ENCODE data around the gene PRSS48. TPM values are rescaled to one million over a fixed set of nuclear protein-coding genes. Genes with fewer than 3 reads are reported as not detected.
A peak's percentile ranks its signal among the peaks of the same experiment; 100 is the strongest.
"Not testable (repeated sequence)": the region's sequence is repeated elsewhere in the genome, so short reads cannot be mapped to it uniquely, and the experiment has no call there.

The PRSS48 gene
- total RNA-seq, 1 experiment from 2014 or later: not detected

DNA sequence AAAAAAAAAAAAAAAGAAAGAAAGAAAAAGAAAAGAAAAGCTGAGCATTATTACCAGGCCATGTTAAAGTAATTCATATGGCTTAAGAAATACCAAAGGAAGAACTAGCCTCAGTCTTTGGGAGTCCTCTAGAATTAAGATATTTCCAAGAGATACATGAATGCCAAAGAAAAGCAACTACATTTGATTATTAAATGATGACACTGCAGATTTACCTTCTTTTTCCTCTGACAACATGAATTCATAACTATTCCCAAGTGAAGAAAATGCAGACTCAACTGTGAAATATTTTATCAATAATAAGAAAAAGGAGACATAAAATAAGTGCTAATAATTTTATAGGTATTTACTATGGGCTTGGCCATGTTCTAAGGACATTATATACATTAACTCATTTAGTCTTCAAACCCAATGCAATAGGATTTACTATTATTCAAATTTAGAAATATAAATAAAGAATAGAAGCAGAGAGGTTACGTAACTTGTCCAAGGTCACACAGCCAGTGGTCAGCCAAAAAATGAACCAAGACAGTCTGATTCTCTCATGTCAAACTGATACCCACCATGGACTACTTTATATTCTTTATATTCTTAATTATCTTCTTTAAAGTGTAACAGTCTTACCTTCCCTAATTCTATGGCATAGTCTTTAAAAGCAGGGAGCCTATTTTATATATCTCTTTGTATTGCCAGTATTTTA, 41.5 kb downstream of the PRSS48 start:
- Histone ChIP-seq H3K36me3 (replicated peaks; ENCODE audit: control insufficient read depth, insufficient read depth, low read length) (no peaks in the 10 kb centered on the region), H3K27me3 (ENCODE audit: control insufficient read depth, insufficient read depth, low read length) (no peaks in the 10 kb centered on the region), H3K4me3 (ENCODE audit: insufficient read depth, low read depth, low read length) (no peak overlapping the region)
- DNase-seq: no peak

DNA sequence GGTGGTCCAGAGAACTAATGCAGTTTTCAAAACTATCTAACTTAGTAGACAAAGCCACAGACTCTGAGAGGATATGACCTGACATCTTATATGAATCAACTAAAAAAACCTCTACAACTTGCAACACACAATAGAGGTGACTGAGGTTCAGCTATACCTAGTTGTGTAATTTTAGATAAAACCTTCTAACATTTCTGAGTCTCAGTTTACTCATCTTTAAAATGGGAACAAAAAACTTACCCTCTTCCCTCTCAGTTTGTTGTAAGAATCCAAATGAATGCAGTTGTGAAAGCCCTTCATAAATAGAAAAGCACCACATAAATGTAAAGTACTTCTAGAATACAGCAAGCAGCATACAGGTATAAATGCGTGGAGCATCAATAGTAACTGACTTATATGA, 42.5 kb downstream of the PRSS48 start:
- no peak for DNase-seq
- no peak overlapping the region for H3K4me3 ChIP-seq (ENCODE audit: insufficient read depth, low read depth, low read length)
- H3K36me3 ChIP-seq (replicated peaks; ENCODE audit: control insufficient read depth, insufficient read depth, low read length): no peaks in the 10 kb centered on the region
- H3K27me3 ChIP-seq (ENCODE audit: control insufficient read depth, insufficient read depth, low read length): no peaks in the 10 kb centered on the region

DNA sequence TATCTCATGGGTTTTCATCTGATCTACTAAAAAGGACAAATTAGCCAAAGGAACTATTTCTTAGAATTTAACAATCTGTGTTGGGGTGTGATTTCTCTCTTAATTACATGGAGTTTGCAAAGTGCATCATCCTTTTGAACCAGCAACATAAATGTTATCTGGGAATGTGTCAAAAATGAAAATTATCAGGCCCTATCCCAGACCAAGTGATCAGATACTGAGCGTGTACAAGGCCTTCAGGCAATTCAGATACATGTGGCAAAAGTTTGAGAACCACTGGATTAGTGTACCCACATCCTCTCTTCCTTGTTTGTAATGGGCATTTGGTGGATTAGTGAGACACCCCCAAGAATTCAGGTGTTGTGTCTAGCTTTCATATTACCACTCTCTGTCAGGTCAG, 44.6 kb downstream of the PRSS48 start:
- no peak for DNase-seq

DNA sequence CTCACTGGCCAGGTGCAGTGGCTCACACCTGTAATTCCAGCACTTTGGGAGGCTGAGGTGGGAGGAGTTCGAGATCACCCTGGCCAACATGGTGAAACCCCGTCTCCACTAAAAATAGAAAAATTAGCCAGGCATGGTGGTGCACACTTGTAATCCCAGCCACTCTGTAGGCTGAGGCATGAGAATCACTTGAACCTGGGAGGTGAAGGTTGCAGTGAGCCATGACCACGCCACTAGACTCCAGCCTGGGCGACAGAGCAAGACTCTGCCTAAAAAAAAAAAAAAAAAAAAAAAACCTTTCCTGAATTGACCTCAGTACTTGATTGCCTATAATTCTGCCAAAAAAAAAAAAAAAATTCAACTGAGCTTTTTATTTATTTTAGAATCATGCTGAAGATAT, 45.2 kb downstream of the PRSS48 start:
- not testable (repeated sequence) for H3K27me3 ChIP-seq (ENCODE audit: control insufficient read depth, insufficient read depth, low read length); DNase-seq; H3K36me3 ChIP-seq (replicated peaks; ENCODE audit: control insufficient read depth, insufficient read depth, low read length); H3K4me3 ChIP-seq (ENCODE audit: insufficient read depth, low read depth, low read length)

More for the DNA sequence above, 44.6 kb downstream of the PRSS48 start:
- H3K4me3 ChIP-seq (ENCODE audit: insufficient read depth, low read depth, low read length): no peak overlapping the region
- no peaks in the 10 kb centered on the region for H3K27me3 ChIP-seq (ENCODE audit: control insufficient read depth, insufficient read depth, low read length)
- H3K36me3 ChIP-seq (replicated peaks; ENCODE audit: control insufficient read depth, insufficient read depth, low read length): no peaks in the 10 kb centered on the region

DNA sequence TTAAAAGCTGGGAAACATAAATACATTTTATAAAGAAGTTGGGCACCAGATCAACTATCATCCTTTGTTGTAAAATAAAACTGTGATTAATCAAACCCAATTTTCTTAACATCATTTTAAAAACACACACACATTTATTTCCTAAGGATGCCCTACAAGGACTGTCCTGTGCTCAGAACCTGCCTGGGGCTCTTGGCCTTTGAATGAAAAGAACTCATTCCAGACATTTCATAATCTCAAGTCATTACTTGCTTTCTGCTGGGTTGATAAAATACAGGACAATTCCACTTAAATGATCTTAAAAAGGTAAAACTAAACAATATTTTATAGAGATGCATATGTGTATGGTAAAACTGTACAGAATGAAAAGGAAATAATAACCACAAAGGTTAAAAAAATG, 45.6 kb downstream of the PRSS48 start:
- no peak for DNase-seq
- Histone ChIP-seq H3K4me3 (ENCODE audit: insufficient read depth, low read depth, low read length) (no peak overlapping the region), H3K27me3 (ENCODE audit: control insufficient read depth, insufficient read depth, low read length) (no peaks in the 10 kb centered on the region), H3K36me3 (replicated peaks; ENCODE audit: control insufficient read depth, insufficient read depth, low read length) (no peaks in the 10 kb centered on the region)

DNA sequence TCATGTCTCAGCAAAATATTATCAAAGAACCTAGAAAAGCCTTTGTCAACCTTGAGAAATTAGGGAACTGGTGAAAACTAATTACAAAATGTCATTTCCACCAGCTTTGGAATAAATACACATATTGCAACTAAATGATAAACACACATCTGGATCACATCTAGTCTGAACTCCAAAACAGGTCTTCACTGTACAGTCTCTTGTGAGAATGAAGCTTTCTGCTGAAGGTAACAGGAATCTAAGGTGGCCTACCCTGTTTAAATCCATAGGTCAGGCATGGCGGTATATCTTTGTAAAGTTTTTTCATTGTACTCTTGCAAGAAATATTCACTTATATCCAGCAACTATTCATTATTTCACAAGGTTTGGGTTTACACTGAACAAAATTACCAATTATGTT, 46.7 kb downstream of the PRSS48 start:
- H3K4me3 ChIP-seq (ENCODE audit: insufficient read depth, low read depth, low read length): peak overlapping the region; percentile 72
- no peaks in the 10 kb centered on the region for H3K36me3 ChIP-seq (replicated peaks; ENCODE audit: control insufficient read depth, insufficient read depth, low read length)
- H3K27me3 ChIP-seq (ENCODE audit: control insufficient read depth, insufficient read depth, low read length): no peaks in the 10 kb centered on the region
- no peak for DNase-seq

DNA sequence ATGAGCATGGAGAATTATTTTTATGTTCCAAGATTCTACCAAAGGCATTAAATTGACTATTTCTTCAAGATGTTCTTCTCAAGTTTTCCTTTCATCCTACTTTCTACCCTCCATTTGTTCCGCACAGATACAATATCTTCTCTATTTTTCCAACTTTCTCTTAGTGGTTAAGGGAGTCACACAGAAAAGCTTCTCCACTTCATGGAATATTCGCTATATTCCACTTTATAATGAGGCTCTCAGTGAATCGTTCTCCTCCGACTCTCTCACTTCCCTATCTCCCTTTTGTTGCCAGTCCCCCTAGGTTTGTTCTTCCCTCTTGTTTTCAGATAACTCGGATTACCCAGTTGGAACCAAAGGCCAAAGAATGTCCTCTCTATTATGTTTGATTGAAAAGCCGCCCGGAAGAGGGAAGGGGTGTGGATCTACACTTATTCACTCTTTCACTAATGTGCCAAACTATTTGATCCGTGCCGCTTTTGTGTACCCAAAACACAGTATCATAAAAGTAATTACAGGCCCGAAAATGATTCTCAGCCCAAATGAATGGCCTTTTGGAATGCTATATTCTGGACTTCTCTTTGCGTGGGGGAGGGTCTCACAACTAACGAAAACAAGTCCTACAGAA, 47.3 kb downstream of the PRSS48 start:
- peak overlapping the region; percentile 72 for H3K4me3 ChIP-seq (ENCODE audit: insufficient read depth, low read depth, low read length)
- no peaks in the 10 kb centered on the region for H3K27me3 ChIP-seq (ENCODE audit: control insufficient read depth, insufficient read depth, low read length)
- no peaks in the 10 kb centered on the region for H3K36me3 ChIP-seq (replicated peaks; ENCODE audit: control insufficient read depth, insufficient read depth, low read length)
- DNase-seq: peak; percentile 57

DNA sequence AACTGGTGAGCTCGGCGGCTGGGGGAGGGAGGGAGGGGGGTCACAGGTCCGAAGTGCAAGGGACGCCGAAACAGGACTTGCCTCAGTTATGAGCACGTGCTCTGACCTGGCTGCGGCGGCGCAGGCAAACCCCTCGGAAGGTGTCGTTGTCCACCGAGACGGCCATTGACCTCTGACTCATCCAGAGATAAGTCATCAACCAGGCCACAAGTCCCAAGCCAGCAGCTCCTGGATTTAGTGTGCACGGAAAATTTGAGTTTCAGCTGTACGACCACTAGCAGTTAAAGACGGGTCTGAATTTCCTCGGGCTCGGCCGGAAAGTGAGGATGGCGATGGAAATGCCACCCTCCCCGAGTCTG, 47.8 kb downstream of the PRSS48 start:
- DNase-seq: peak; percentile 71
- peak overlapping the region; percentile 72 for H3K4me3 ChIP-seq (ENCODE audit: insufficient read depth, low read depth, low read length)
- no peaks in the 10 kb centered on the region for H3K36me3 ChIP-seq (replicated peaks; ENCODE audit: control insufficient read depth, insufficient read depth, low read length)
- H3K27me3 ChIP-seq (ENCODE audit: control insufficient read depth, insufficient read depth, low read length): no peaks in the 10 kb centered on the region

DNA sequence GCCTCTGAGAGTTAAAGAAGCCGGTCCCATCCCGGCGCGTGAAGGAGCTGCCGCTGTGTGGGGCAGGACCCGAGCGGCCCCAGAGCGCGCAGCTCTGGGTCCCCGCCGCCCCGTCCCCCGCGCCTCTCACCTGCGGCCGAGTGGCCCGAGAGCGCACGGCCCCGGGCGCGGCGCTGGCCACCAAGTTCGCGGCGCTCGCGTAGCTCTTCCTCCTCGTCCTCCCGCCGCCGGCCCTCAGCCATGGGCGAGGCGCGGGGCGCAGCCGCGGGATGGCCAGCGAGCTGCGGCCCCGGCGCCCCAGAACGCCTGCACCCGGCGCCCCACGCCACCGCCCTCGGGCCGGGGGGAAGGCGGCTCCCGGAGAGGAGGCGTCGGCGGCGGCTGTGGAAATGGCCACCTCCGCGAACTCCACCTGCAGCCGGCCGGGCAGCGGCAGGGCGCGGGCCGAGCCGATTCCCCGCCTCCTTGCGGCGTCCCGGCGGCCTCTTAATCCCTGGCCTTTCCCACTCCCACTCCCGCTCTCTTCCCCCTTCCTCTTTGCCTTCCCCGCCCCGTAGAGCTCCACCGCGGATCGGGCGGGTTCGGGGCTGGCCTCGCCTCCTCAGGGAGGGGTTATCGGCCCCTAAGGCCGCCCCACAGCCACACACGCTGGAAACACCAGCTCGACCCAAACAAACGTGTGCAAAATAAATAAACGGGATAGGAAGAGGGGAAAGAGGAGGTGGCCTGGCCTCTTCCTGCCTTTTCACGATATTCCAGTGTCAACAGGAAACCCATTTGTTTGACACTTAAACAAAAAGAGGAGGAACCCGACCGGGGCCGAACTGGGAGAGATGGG, 48.4 kb downstream of the PRSS48 start, which contains the start of gene SH3D19:
SH3D19 (minus strand) TSS at position 495 of the 838 bp plus-strand sequence; CDS start at position 242, 253 bp downstream.
- peak; percentile 80 for DNase-seq
- H3K27me3 ChIP-seq (ENCODE audit: control insufficient read depth, insufficient read depth, low read length): no peaks in the 10 kb centered on the region
- no peaks in the 10 kb centered on the region for H3K36me3 ChIP-seq (replicated peaks; ENCODE audit: control insufficient read depth, insufficient read depth, low read length)
- peak within 1 kb of the TSS; percentile 72 for H3K4me3 ChIP-seq (ENCODE audit: insufficient read depth, low read depth, low read length)

DNA sequence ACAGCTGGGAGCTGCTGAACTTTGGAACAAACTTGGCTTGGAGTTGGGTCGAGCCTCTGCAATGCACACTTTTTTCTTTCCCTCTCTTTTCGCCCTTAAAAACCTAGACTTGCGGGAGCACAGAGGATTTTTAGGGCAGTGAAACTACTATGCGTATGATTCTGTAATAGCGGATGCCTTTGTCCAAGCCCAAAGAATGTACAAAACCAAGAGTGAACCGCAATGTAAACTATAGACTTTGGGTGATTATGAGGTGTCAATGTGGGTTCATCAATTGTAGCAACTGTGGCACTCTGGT, 48.9 kb downstream of the PRSS48 start:
- Histone ChIP-seq H3K27me3 (ENCODE audit: control insufficient read depth, insufficient read depth, low read length) (no peaks in the 10 kb centered on the region), H3K36me3 (replicated peaks; ENCODE audit: control insufficient read depth, insufficient read depth, low read length) (no peaks in the 10 kb centered on the region), H3K4me3 (ENCODE audit: insufficient read depth, low read depth, low read length) (peak overlapping the region; percentile 72)
- DNase-seq: no peak

DNA sequence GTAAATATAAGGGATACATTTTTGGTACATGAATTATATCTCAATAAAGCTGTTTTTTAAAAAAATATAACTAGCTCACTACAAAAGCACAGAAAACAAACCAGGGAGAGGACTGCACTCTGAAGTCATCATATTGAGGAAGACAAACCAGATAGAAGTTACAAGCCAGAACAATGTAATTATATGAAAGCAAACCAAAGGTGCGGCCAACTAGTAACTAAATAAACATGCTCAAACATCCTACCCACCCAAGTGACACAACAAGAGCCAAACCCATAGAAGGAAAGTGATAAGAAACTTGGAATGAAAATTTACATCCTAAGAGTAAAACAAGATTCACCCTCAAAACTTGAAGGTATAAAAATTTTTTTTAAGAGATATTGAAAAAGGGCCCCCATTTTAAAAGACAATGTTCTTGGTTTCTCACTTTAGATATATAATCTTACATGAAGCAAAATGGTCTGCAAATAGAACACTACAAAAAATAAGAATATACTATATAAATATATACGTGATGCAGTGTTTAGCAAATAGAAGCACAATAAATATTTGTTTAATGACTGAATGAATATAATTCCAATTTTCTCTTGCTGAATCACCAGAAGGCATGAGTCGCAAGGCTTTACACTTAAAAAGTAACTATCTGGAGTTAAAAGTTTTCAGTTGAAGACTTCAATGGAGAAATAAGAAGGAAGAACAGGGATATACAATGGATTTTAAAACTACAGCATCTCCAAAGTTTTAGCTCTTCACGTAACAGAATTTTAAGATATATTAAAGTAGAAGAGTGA, 52.5 kb downstream of the PRSS48 start:
- Histone ChIP-seq H3K4me3 (ENCODE audit: insufficient read depth, low read depth, low read length) (no peak overlapping the region), H3K27me3 (ENCODE audit: control insufficient read depth, insufficient read depth, low read length) (no peaks in the 10 kb centered on the region), H3K36me3 (replicated peaks; ENCODE audit: control insufficient read depth, insufficient read depth, low read length) (no peaks in the 10 kb centered on the region)
- no peak for DNase-seq

DNA sequence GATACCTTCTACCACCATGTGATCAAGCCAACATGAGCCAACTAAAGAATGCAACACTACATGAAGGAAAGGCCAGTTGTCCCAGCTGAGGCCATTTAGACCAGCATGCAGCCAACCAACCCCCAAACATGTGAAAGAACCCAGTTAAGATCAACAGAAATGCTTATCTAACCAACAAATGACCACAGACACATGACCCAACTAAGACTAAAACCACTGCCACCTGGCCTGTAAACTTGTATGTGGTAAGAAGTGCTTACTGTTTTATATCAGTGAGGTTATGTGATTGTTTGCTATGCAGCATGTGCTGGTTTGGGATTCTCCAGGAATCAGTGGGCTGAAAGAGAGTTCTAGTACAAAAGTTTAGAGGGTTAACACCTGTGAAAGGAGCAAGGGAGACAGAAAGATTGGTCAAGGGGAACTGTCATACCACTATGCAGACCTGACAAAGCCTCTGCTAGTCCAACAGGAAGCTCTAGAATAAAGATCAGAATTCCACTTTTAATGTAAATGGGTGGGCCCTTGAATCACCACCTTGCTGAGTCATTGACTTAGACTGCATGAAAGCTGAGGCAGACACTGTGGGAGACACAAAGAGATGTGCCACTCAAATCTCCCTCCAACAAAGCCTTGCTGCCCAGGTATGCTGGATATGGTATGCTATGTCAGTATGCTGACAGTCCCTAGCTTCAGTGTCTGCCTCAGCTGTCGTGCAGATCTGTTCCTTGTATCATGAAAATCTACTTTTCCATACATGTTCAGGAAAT, 54.5 kb downstream of the PRSS48 start:
- H3K4me3 ChIP-seq (ENCODE audit: insufficient read depth, low read depth, low read length): no peak overlapping the region
- no peaks in the 10 kb centered on the region for H3K27me3 ChIP-seq (ENCODE audit: control insufficient read depth, insufficient read depth, low read length)
- no peaks in the 10 kb centered on the region for H3K36me3 ChIP-seq (replicated peaks; ENCODE audit: control insufficient read depth, insufficient read depth, low read length)
- DNase-seq: no peak

DNA sequence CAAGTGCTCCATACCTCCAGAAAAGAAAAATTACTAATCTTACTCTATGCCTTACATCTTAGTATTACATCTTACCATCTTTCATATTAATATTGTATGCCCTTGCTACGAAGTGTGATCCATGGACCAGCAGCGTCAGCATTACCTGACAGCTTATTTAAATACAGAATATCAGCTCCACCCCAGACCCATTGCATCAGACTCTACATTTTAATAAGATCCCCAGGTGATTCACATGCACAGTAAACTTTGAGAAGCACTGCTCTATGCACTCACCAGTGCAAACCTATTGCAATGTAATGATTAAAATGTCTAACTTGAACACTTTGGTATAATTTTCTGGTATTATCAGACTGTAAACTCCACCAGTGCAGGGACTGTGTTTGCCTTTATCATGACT, 62.5 kb downstream of the PRSS48 start:
- Histone ChIP-seq H3K27me3 (ENCODE audit: control insufficient read depth, insufficient read depth, low read length) (no peaks in the 10 kb centered on the region), H3K4me3 (ENCODE audit: insufficient read depth, low read depth, low read length) (no peak overlapping the region)

More for the DNA sequence above, 62.5 kb downstream of the PRSS48 start:
- no peak for DNase-seq
- H3K36me3 ChIP-seq (replicated peaks; ENCODE audit: control insufficient read depth, insufficient read depth, low read length): no peaks in the 10 kb centered on the region
